PFSK-1 (cell line): ENCODE results near the gene MAFG.

ENCODE experiments used
- FOXP2 ChIP-seq: optimal IDR thresholded peaks from 2 replicates; pipeline ENCODE3; 2011; ENCODE audit warnings: borderline replicate concordance, control low read depth, inconsistent platforms; ENCODE audit not compliant: insufficient read depth; ENCODE audit errors: extremely low read length, extremely low read depth
- POLR2AphosphoS5 ChIP-seq: IDR thresholded peaks from 2 replicates; pipeline ENCODE4 v1.6.1; 2012; ENCODE audit warnings: low read depth, mild to moderate bottlenecking, control low read depth, low read length, moderate library complexity
- REST ChIP-seq, 2 experiments: IDR thresholded peaks; 2 replicates each; pipeline versions ENCODE4 v1.6.1 to v1.8.0; 2011 to 2012; ENCODE audit warnings: low read depth in 2 of 2, low read length in 2 of 2, control low read depth in 1 of 2, inconsistent platforms in 1 of 2, mild to moderate bottlenecking in 1 of 2, moderate library complexity in 1 of 2; ENCODE audit not compliant: insufficient read depth in 1 of 2
- SIN3A ChIP-seq: IDR thresholded peaks from 2 replicates; pipeline ENCODE4 v1.6.1; 2012; ENCODE audit warnings: mild to moderate bottlenecking, low read length, moderate library complexity, borderline replicate concordance; ENCODE audit not compliant: insufficient read depth
- TAF1 ChIP-seq: IDR thresholded peaks from 2 replicates; pipeline ENCODE4 v1.6.1; 2012; ENCODE audit warnings: low read length, control low read depth, borderline replicate concordance; ENCODE audit not compliant: insufficient read depth

Gene MAFG

GRCh38 chr17:81964081-81964849 lies 36.7 kb upstream of the MAFG start:
- TF ChIP-seq FOXP2, result no peak
- no peak for TF ChIP-seq POLR2AphosphoS5
- TF ChIP-seq REST (IDR thresholded peaks at IDR 0.05; ENCODE audit: insufficient read depth in 1 of 2, low read depth in 2 of 2, low read length in 2 of 2), result no peak
- TF ChIP-seq TAF1, result no peak
- no peak for TF ChIP-seq SIN3A

- TF ChIP-seq SIN3A (no peak), POLR2AphosphoS5 (no peak), REST (IDR thresholded peaks at IDR 0.05; ENCODE audit: insufficient read depth in 1 of 2, low read depth in 2 of 2, low read length in 2 of 2) (no peak), FOXP2 (no peak), TAF1 (no peak)
These were observed 35.2 kb upstream of the MAFG start for GRCh38 chr17:81962499-81963441.

GRCh38 chr17:81961521-81962498 lies 34.3 kb upstream of the MAFG start:
- TF ChIP-seq POLR2AphosphoS5 (no peak), REST (IDR thresholded peaks at IDR 0.05; ENCODE audit: insufficient read depth in 1 of 2, low read depth in 2 of 2, low read length in 2 of 2) (no peak), TAF1 (no peak)

- TF ChIP-seq SIN3A, result no peak
- no peak for TF ChIP-seq TAF1
- no peak for TF ChIP-seq FOXP2
- TF ChIP-seq POLR2AphosphoS5, result no peak
- TF ChIP-seq REST (IDR thresholded peaks at IDR 0.05; ENCODE audit: insufficient read depth in 1 of 2, low read depth in 2 of 2, low read length in 2 of 2), result no peak
These were observed 33.6 kb upstream of the MAFG start, which contains the start of gene NOTUM for GRCh38 chr17:81961087-81961511. Gene NOTUM (minus strand): TSS chr17:81961187. CDS start chr17:81960909, 278 bp downstream.
